DND-41 (cell line): ENCODE results near the gene XRCC3.
A peak's percentile ranks its signal among the peaks of the same experiment; 100 is the strongest.

ENCODE experiments used
- ATAC-seq: fragments of 200-7000 bp; cut with Tn5 transposase; 3 replicates; pipeline ENCODE4 v1.9.1; 2021; ENCODE audit warnings: low read depth; ENCODE audit not compliant: insufficient read depth
- DNase-seq: peaks from one replicate; pipeline ENCODE4 v3.0.0-alpha.2; 2020
- H2AFZ ChIP-seq: 2 replicates; pipeline ENCODE4 v1.6.0; 2012; ENCODE audit warnings: low read depth, low read length
- H3K27ac ChIP-seq: 2 replicates; pipeline ENCODE4 v1.5.1; 2012; ENCODE audit warnings: low read length, inconsistent platforms
- H3K27me3 ChIP-seq: fragments of 200-600 bp; sonication (generic); 2 replicates; pipeline ENCODE4 v1.6.0; 2012; ENCODE audit warnings: low read length, mild to moderate bottlenecking, inconsistent platforms; ENCODE audit not compliant: insufficient read depth, poor library complexity
- H3K36me3 ChIP-seq: 2 replicates; pipeline ENCODE4 v1.5.1; 2012; ENCODE audit warnings: low read length, inconsistent platforms; ENCODE audit not compliant: insufficient read depth
- H3K4me1 ChIP-seq: 2 replicates; pipeline ENCODE4 v1.5.1; 2012; ENCODE audit warnings: mild to moderate bottlenecking, low read length; ENCODE audit not compliant: insufficient read depth
- H3K4me2 ChIP-seq: 2 replicates; pipeline ENCODE4 v1.6.0; 2012; ENCODE audit warnings: mild to moderate bottlenecking, moderate library complexity, low read length, inconsistent platforms; ENCODE audit not compliant: insufficient read depth
- H3K4me3 ChIP-seq, 2 experiments: fragments of 200-600 bp in 1 of 2; shearing (Covaris generic) in 1 of 2; 2 replicates each; pipeline ENCODE4 v1.5.1; 2012 to 2016; ENCODE audit warnings: inconsistent platforms in 2 of 2, low read length in 2 of 2, mild to moderate bottlenecking in 2 of 2, low read depth in 1 of 2, moderate library complexity in 1 of 2
- H3K79me2 ChIP-seq: 2 replicates; pipeline ENCODE4 v1.6.0; 2012; ENCODE audit warnings: low read length, inconsistent platforms; ENCODE audit not compliant: insufficient read depth
- H3K9ac ChIP-seq: 2 replicates; pipeline ENCODE4 v1.6.0; 2012; ENCODE audit warnings: low read depth, mild to moderate bottlenecking, inconsistent platforms, low read length, moderate library complexity
- H3K9me3 ChIP-seq: 2 replicates; pipeline ENCODE4 v1.5.1; 2012; ENCODE audit warnings: low read length, moderate library complexity, mild to moderate bottlenecking, inconsistent platforms; ENCODE audit not compliant: insufficient read depth, severe bottlenecking
- H4K20me1 ChIP-seq: 2 replicates; pipeline ENCODE4 v1.6.0; 2012; ENCODE audit warnings: low read length; ENCODE audit not compliant: insufficient read depth
- EZH2 ChIP-seq: IDR thresholded peaks from 3 replicates; pipeline ENCODE4 v1.6.1; 2012; ENCODE audit warnings: borderline replicate concordance, low read depth, mild to moderate bottlenecking, moderate library complexity, low read length, inconsistent platforms; ENCODE audit not compliant: severe bottlenecking
- TF ChIP-seq, protein P1 (sequence below): IDR thresholded peaks from 2 replicates; pipeline ENCODE4 v1.5.1; 2012; ENCODE audit warnings: borderline replicate concordance, low read length, moderate library complexity, mild to moderate bottlenecking; ENCODE audit not compliant: poor library complexity, severe bottlenecking; ENCODE audit errors: extremely low read depth

XRCC3 gene

DNA sequence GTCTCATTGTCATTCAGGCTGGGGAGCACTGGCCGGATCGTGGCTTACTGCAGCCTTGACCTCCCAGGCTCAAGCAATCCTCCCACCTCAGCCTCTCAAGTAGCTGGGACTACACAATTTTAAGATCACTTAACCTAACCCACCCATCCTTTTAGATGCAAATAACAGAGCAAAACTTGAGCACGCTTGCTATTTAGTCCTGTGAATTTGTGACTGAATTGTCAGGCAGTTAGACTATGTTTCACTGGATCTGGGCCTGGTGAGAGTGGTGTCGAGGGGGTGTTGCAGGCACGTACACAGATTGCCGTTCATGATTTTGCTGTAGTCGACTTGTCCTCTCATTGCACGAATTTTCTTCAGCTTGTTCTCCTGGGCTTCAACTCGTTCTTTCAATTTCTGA is 38.5 kb upstream of the XRCC3 start:
- no peak overlapping the region for H3K9ac ChIP-seq
- no peaks in the 10 kb centered on the region for H3K36me3 ChIP-seq
- DNase-seq (no peak), ATAC-seq (no peak)
- H3K27me3 ChIP-seq: no peaks in the 10 kb centered on the region
- H3K4me2 ChIP-seq: no peak overlapping the region
- TF ChIP-seq, protein P1, sequence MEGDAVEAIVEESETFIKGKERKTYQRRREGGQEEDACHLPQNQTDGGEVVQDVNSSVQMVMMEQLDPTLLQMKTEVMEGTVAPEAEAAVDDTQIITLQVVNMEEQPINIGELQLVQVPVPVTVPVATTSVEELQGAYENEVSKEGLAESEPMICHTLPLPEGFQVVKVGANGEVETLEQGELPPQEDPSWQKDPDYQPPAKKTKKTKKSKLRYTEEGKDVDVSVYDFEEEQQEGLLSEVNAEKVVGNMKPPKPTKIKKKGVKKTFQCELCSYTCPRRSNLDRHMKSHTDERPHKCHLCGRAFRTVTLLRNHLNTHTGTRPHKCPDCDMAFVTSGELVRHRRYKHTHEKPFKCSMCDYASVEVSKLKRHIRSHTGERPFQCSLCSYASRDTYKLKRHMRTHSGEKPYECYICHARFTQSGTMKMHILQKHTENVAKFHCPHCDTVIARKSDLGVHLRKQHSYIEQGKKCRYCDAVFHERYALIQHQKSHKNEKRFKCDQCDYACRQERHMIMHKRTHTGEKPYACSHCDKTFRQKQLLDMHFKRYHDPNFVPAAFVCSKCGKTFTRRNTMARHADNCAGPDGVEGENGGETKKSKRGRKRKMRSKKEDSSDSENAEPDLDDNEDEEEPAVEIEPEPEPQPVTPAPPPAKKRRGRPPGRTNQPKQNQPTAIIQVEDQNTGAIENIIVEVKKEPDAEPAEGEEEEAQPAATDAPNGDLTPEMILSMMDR: no peak
- TF ChIP-seq EZH2: no peak
- no peak overlapping the region for H3K27ac ChIP-seq
- H4K20me1 ChIP-seq: no peaks in the 10 kb centered on the region
- H3K4me3 ChIP-seq: no peak overlapping the region
- peaks cover 7% of the 10 kb centered on the region for H3K4me1 ChIP-seq
- no peaks in the 10 kb centered on the region for H3K9me3 ChIP-seq
- H2AFZ ChIP-seq: no peak overlapping the region
- no peaks in the 10 kb centered on the region for H3K79me2 ChIP-seq

DNA sequence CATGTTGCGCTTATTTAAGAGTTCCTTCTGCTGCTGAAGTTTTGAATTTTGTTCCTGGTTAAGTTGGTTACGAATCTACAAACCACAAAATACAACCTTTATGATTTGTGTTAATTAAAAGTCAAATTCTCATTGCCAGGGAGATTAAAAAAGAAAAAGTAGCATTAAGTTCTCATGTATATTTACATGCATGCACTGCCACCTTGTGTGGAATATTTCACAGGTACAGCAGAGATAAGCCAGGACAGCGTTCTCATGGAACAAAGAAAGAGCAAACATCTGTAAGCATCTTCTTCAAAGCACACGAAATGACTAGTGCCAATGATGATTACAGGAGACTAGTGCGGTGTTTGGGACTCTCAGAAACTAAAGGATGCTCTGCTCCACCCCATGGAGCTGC is 34.6 kb upstream of the XRCC3 start:
- no peaks in the 10 kb centered on the region for H3K9me3 ChIP-seq
- no peak overlapping the region for H2AFZ ChIP-seq
- H3K4me3 ChIP-seq: no peak overlapping the region
- no peaks in the 10 kb centered on the region for H4K20me1 ChIP-seq
- TF ChIP-seq, protein P1: peak; percentile 54
- TF ChIP-seq EZH2: no peak
- DNase-seq: no peak
- H3K36me3 ChIP-seq: no peaks in the 10 kb centered on the region
- H3K27ac ChIP-seq: no peak overlapping the region
- no peaks in the 10 kb centered on the region for H3K79me2 ChIP-seq
- H3K27me3 ChIP-seq: no peaks in the 10 kb centered on the region
- ATAC-seq: no peak
- no peak overlapping the region for H3K4me2 ChIP-seq
- H3K4me1 ChIP-seq: peaks cover 27% of the 10 kb centered on the region
- H3K9ac ChIP-seq: no peak overlapping the region

DNA sequence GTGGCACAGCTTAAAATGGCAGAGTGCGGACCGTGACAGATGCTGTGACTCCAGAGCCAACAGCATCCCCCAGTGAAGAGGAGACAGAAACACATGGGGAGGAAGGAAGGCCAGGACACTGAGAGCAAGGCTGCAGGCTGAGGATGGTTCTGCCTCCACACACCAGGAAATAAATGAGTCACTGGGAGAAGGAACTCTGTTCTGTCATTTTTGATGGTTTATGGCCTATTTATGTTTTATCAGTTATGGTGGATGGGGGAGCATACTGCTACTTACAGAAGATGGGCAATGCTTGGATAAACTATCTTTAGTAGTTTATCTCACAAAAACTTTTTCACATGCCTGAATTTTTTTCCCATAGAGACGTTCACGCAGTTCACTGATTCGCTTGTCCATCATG is 34.2 kb upstream of the XRCC3 start:
- ATAC-seq: no peak
- Histone ChIP-seq H3K4me3 (no peak overlapping the region), H3K36me3 (no peaks in the 10 kb centered on the region), H2AFZ (peak overlapping the region; percentile 43; the same call in 1 of the 2 replicates), H4K20me1 (no peaks in the 10 kb centered on the region), H3K9ac (no peak overlapping the region), H3K4me1 (peaks cover 27% of the 10 kb centered on the region), H3K27me3 (no peaks in the 10 kb centered on the region), H3K79me2 (no peaks in the 10 kb centered on the region), H3K27ac (peak overlapping the region; percentile 12), H3K9me3 (no peaks in the 10 kb centered on the region), H3K4me2 (no peak overlapping the region; the same call in 1 of the 2 replicates)
- TF ChIP-seq EZH2: no peak
- TF ChIP-seq, protein P1: peak; percentile 27
- no peak for DNase-seq

DNA sequence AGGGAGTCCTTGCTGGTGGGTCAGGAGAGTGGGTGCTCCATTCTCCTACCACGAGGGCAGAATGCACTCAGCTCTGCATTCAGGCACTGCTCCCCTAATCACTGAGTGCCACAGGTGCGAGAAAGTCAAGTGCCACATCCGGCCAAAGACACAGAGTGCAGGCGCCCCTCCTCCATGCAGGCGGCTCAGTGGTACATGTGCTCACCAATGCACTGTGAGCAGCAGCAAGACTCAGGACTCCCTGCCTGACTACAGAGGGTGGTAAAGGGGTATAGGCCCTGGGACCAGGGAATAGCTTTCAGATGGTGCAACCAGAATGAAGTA is 33.2 kb upstream of the XRCC3 start:
- H3K9ac ChIP-seq: peak overlapping the region; percentile 47
- TF ChIP-seq, protein P1: peak; percentile 50
- TF ChIP-seq EZH2: no peak
- no peaks in the 10 kb centered on the region for H4K20me1 ChIP-seq
- H3K27me3 ChIP-seq: no peaks in the 10 kb centered on the region
- peak overlapping the region; percentile 79 for H2AFZ ChIP-seq
- H3K27ac ChIP-seq: peak overlapping the region; percentile 95
- DNase-seq (peak; percentile 95), ATAC-seq (peak; percentile 99)
- no peaks in the 10 kb centered on the region for H3K79me2 ChIP-seq
- H3K36me3 ChIP-seq: no peaks in the 10 kb centered on the region
- H3K4me1 ChIP-seq: peaks cover 27% of the 10 kb centered on the region
- H3K4me2 ChIP-seq: peak overlapping the region; percentile 54
- H3K4me3 ChIP-seq: peak overlapping the region in 1 of 2 experiments; percentile 21; a peak in 1 of 4 replicates
- H3K9me3 ChIP-seq: no peaks in the 10 kb centered on the region
